PC-3 (cell line): ENCODE data around the gene PLAGL2. TPM values are rescaled to one million over a fixed set of nuclear protein-coding genes. Genes with fewer than 3 reads are reported as not detected.
"Not testable (repeated sequence)": the region's sequence is repeated elsewhere in the genome, so short reads cannot be mapped to it uniquely, and the experiment has no call there.

ENCODE experiments used
- ATAC-seq: fragments of 200-7000 bp; cut with Tn5 transposase; 2 replicates; pipeline ENCODE4 v1.9.1; 2020; ENCODE audit warnings: mild to moderate bottlenecking, moderate library complexity
- BruUV-seq: library from RNA; stranded (reverse); fragments of 400-500 nt; replicated peaks from 2 replicates; lab custom pipeline; 2021; lab: Mats Ljungman, UMichigan
- CTCF ChIA-PET: fragments of 300-600 bp; sonication (Branson Sonifier 250); formaldehyde crosslinking; loops from one replicate; lab custom pipeline; 2022; ENCODE audit warnings: antibody characterized with exemption; lab: Charles Lee
- POLR2A ChIA-PET: fragments of 300-600 bp; sonication (Branson Sonifier 250); formaldehyde crosslinking; loops from one replicate; lab custom pipeline; 2022; ENCODE audit warnings: antibody characterized with exemption; ENCODE audit not compliant: unreplicated experiment; lab: Charles Lee
- DNase-seq: peaks from one replicate; pipeline ENCODE4 v3.0.0-alpha.2; 2015
- H2AFZ ChIP-seq: fragments of 300-600 bp; sonication (generic); 2 replicates; pipeline ENCODE4 v1.6.0; 2016; ENCODE audit warnings: antibody characterized with exemption, low read length
- H3F3A ChIP-seq: fragments of 300-600 bp; sonication (generic); one replicate; pipeline ENCODE4 v1.6.0; 2017; ENCODE audit warnings: antibody characterized with exemption, low read length, control low read depth, mild to moderate bottlenecking; ENCODE audit not compliant: unreplicated experiment
- H3K27ac ChIP-seq: fragments of 300-600 bp; sonication (generic); 2 replicates; pipeline ENCODE4 v1.5.1; 2016; ENCODE audit warnings: mild to moderate bottlenecking, low read length
- H3K27me3 ChIP-seq: fragments of 300-600 bp; sonication (generic); 2 replicates; pipeline ENCODE4 v1.6.1; 2016; ENCODE audit warnings: low read length, mixed read lengths
- H3K36me3 ChIP-seq: fragments of 300-600 bp; sonication (generic); 2 replicates; pipeline ENCODE4 v1.6.1; 2016; ENCODE audit warnings: low read depth, mixed run types, low read length, mixed read lengths
- H3K4me1 ChIP-seq: fragments of 300-600 bp; sonication (generic); 2 replicates; pipeline ENCODE4 v1.5.1; 2016; ENCODE audit warnings: low read length; ENCODE audit not compliant: insufficient read depth
- H3K4me2 ChIP-seq: fragments of 300-600 bp; sonication (generic); 2 replicates; pipeline ENCODE4 v1.6.0; 2016; ENCODE audit warnings: low read length
- H3K4me3 ChIP-seq: fragments of 300-600 bp; sonication (generic); 2 replicates; pipeline ENCODE4 v1.5.1; 2016; ENCODE audit warnings: mild to moderate bottlenecking, low read length, mixed read lengths
- H3K79me2 ChIP-seq: fragments of 300-600 bp; sonication (generic); 2 replicates; pipeline ENCODE4 v1.6.1; 2017; ENCODE audit warnings: low read length, mixed read lengths
- H3K9ac ChIP-seq: fragments of 300-600 bp; sonication (generic); 2 replicates; pipeline ENCODE4 v1.6.0; 2016; ENCODE audit warnings: mild to moderate bottlenecking, low read length
- H3K9me2 ChIP-seq: fragments of 300-600 bp; sonication (generic); replicated peaks from 2 replicates; pipeline ENCODE4 v1.6.1; 2016; ENCODE audit warnings: mixed run types, low read length, mixed read lengths
- H3K9me3 ChIP-seq: fragments of 300-600 bp; sonication (generic); 2 replicates; pipeline ENCODE4 v1.6.1; 2016; ENCODE audit warnings: low read length, mixed read lengths
- H4K20me1 ChIP-seq: fragments of 300-600 bp; sonication (generic); 2 replicates; pipeline ENCODE4 v1.6.1; 2016; ENCODE audit warnings: low read length, mixed read lengths
- EZH2 ChIP-seq: fragments of 300-600 bp; sonication (generic); IDR thresholded peaks from one replicate; pipeline ENCODE4 v1.6.1; 2017; ENCODE audit warnings: antibody characterized with exemption, mild to moderate bottlenecking, low read length; ENCODE audit not compliant: unreplicated experiment
- EZH2phosphoT487 ChIP-seq: fragments of 300-600 bp; sonication (generic); IDR thresholded peaks from 2 replicates; pipeline ENCODE4 v1.6.1; 2018; ENCODE audit warnings: mild to moderate bottlenecking, antibody characterized with exemption, low read length, borderline replicate concordance
- intact Hi-C: fragments of 100-400 bp; cut with micrococcal nuclease; formaldehyde crosslinking; loops from 2 replicates; pipeline ENCODE4 v1.9.0; 2023
- total RNA-seq: library from RNA; depleted of rRNA; stranded (reverse); fragments of >200 nt; gene quantifications from 2 replicates; pipeline ENCODE4 v1.2.3, GENCODE V29; 2014
- TF ChIP-seq, protein P1 (sequence below): fragments of 300-600 bp; sonication (generic); conservative IDR thresholded peaks from 2 replicates; pipeline ENCODE4 v1.5.1; 2017; ENCODE audit warnings: antibody characterized with exemption, low read depth, mild to moderate bottlenecking, low read length

The PLAGL2 gene
- total RNA-seq, 1 experiment from 2014 or later: 4.4 TPM

GRCh38 chr20:32251470-32251869 lies 43.9 kb upstream of the PLAGL2 start:
- H4K20me1 ChIP-seq: no peaks in the 10 kb centered on the region
- intact Hi-C loops: no loop called here
- TF ChIP-seq, protein P1, sequence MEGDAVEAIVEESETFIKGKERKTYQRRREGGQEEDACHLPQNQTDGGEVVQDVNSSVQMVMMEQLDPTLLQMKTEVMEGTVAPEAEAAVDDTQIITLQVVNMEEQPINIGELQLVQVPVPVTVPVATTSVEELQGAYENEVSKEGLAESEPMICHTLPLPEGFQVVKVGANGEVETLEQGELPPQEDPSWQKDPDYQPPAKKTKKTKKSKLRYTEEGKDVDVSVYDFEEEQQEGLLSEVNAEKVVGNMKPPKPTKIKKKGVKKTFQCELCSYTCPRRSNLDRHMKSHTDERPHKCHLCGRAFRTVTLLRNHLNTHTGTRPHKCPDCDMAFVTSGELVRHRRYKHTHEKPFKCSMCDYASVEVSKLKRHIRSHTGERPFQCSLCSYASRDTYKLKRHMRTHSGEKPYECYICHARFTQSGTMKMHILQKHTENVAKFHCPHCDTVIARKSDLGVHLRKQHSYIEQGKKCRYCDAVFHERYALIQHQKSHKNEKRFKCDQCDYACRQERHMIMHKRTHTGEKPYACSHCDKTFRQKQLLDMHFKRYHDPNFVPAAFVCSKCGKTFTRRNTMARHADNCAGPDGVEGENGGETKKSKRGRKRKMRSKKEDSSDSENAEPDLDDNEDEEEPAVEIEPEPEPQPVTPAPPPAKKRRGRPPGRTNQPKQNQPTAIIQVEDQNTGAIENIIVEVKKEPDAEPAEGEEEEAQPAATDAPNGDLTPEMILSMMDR: no peak
- no peak for TF ChIP-seq EZH2
- no peak for TF ChIP-seq EZH2phosphoT487
- no peak overlapping the region for H3K4me3 ChIP-seq
- H3K79me2 ChIP-seq: no peaks in the 10 kb centered on the region
- H3K9me3 ChIP-seq: no peaks in the 10 kb centered on the region
- no peaks in the 10 kb centered on the region for H3K9me2 ChIP-seq
- no peak overlapping the region for H3K4me2 ChIP-seq
- no peaks in the 10 kb centered on the region for H3K36me3 ChIP-seq
- CTCF ChIA-PET: no interaction called here
- peaks cover 14% of the 10 kb centered on the region for H3K4me1 ChIP-seq
- no peak overlapping the region for H2AFZ ChIP-seq
- no peaks in the 10 kb centered on the region for H3F3A ChIP-seq
- no TSS peak for BruUV-seq
- H3K27me3 ChIP-seq: no peaks in the 10 kb centered on the region
- no peak overlapping the region for H3K9ac ChIP-seq
- no peak for ATAC-seq
- POLR2A ChIA-PET: no interaction called here
- DNase-seq: no peak
- H3K27ac ChIP-seq: no peak overlapping the region

- no peaks in the 10 kb centered on the region for H4K20me1 ChIP-seq
- H3K9me3 ChIP-seq: no peaks in the 10 kb centered on the region
- CTCF ChIA-PET: no interaction called here
- H3K27me3 ChIP-seq: no peaks in the 10 kb centered on the region
- no peak overlapping the region for H3K27ac ChIP-seq
- no peak overlapping the region for H3K9ac ChIP-seq
- peaks cover 7% of the 10 kb centered on the region; the same call in 1 of the 2 replicates for H3K4me1 ChIP-seq
- intact Hi-C loops: no loop called here
- DNase-seq (no peak), ATAC-seq (no peak)
- BruUV-seq: no TSS peak
- no peak overlapping the region for H2AFZ ChIP-seq
- H3F3A ChIP-seq: no peaks in the 10 kb centered on the region
- H3K36me3 ChIP-seq: no peaks in the 10 kb centered on the region
- H3K79me2 ChIP-seq: no peaks in the 10 kb centered on the region
- TF ChIP-seq EZH2 (no peak), EZH2phosphoT487 (no peak)
- TF ChIP-seq, protein P1: no peak
- POLR2A ChIA-PET: no interaction called here
- H3K9me2 ChIP-seq: no peaks in the 10 kb centered on the region
- no peak overlapping the region for H3K4me3 ChIP-seq
- H3K4me2 ChIP-seq: no peak overlapping the region
These were observed 41.6 kb upstream of the PLAGL2 start for GRCh38 chr20:32249030-32249738.

GRCh38 chr20:32248043-32248442 lies 40.5 kb upstream of the PLAGL2 start:
- intact Hi-C loops: no loop called here
- no peak for DNase-seq
- Histone ChIP-seq H3K4me2 (no peak overlapping the region), H3K36me3 (no peaks in the 10 kb centered on the region), H3K9me2 (no peaks in the 10 kb centered on the region), H3K4me1 (peaks cover 8% of the 10 kb centered on the region; the same call in 1 of the 2 replicates), H3K4me3 (no peak overlapping the region), H3F3A (no peaks in the 10 kb centered on the region), H3K9ac (no peak overlapping the region), H3K9me3 (no peaks in the 10 kb centered on the region), H3K79me2 (no peaks in the 10 kb centered on the region), H3K27ac (no peak overlapping the region), H4K20me1 (no peaks in the 10 kb centered on the region), H3K27me3 (no peaks in the 10 kb centered on the region), H2AFZ (no peak overlapping the region)
- no TSS peak for BruUV-seq
- CTCF ChIA-PET: interaction anchor here (0.6 kb wide), 1 partner anchor 9 kb away, joined by 3 read pairs; no protein-coding TSS in a partner anchor
- POLR2A ChIA-PET: interaction anchor here (0.7 kb wide), 1 partner anchor 52 kb away, joined by 3 read pairs; no protein-coding TSS in a partner anchor
- ATAC-seq: no peak
- no peak for TF ChIP-seq EZH2
- TF ChIP-seq EZH2phosphoT487: no peak
- TF ChIP-seq, protein P1: no peak

- H3K9me2 ChIP-seq, CTCF ChIA-PET, H3K4me2 ChIP-seq, H3K4me3 ChIP-seq, H3K36me3 ChIP-seq, intact Hi-C loops, H3K9ac ChIP-seq, BruUV-seq, H3K4me1 ChIP-seq, H3K9me3 ChIP-seq, H4K20me1 ChIP-seq, H3K27me3 ChIP-seq, POLR2A ChIA-PET, DNase-seq, H3F3A ChIP-seq, H3K27ac ChIP-seq, ATAC-seq, H3K79me2 ChIP-seq, H2AFZ ChIP-seq: not testable (repeated sequence)
These were observed 38.7 kb upstream of the PLAGL2 start for GRCh38 chr20:32246208-32246607.
